ENCODE measurements around the gene BCL2.
"Not testable (repeated sequence)": the region's sequence is repeated elsewhere in the genome, so short reads cannot be mapped to it uniquely, and the experiment has no call there.

Gene BCL2

GRCh38 chr18:63208676-63209075 is 110.9 kb downstream of the BCL2 start:
- TF ChIP-seq CTCF (IDR thresholded peaks at IDR 0.05; ENCODE audit: borderline replicate concordance, insufficient read depth, low read depth, low read length), result no peak
- H3K4me3 ChIP-seq (ENCODE audit: low read depth, low read length), result peak overlapping the region; percentile 15

GRCh38 chr18:63207835-63208234 is 111.7 kb downstream of the BCL2 start:
- no peak overlapping the region for H3K4me3 ChIP-seq (ENCODE audit: low read depth, low read length)
- TF ChIP-seq CTCF (IDR thresholded peaks at IDR 0.05; ENCODE audit: borderline replicate concordance, insufficient read depth, low read depth, low read length), result no peak

GRCh38 chr18:63207143-63207790 is 112.3 kb downstream of the BCL2 start:
- peak overlapping the region; percentile 21 for H3K4me3 ChIP-seq (ENCODE audit: low read depth, low read length)

GRCh38 chr18:63206433-63207142 is 113.0 kb downstream of the BCL2 start:
- no peak for TF ChIP-seq CTCF (IDR thresholded peaks at IDR 0.05; ENCODE audit: borderline replicate concordance, insufficient read depth, low read depth, low read length)
- no peak overlapping the region for H3K4me3 ChIP-seq (ENCODE audit: low read depth, low read length)

More at GRCh38 chr18:63207143-63207790, 112.3 kb downstream of the BCL2 start:
- no peak for TF ChIP-seq CTCF (IDR thresholded peaks at IDR 0.05; ENCODE audit: borderline replicate concordance, insufficient read depth, low read depth, low read length)

GRCh38 chr18:63205791-63206252 is 113.7 kb downstream of the BCL2 start:
- TF ChIP-seq CTCF (IDR thresholded peaks at IDR 0.05; ENCODE audit: borderline replicate concordance, insufficient read depth, low read depth, low read length), result no peak
- no peak overlapping the region for H3K4me3 ChIP-seq (ENCODE audit: low read depth, low read length)

- no peak for TF ChIP-seq CTCF (IDR thresholded peaks at IDR 0.05; ENCODE audit: borderline replicate concordance, insufficient read depth, low read depth, low read length)
- H3K4me3 ChIP-seq (ENCODE audit: low read depth, low read length), result no peak overlapping the region
Observed at GRCh38 chr18:63203497-63203896, 116.1 kb downstream of the BCL2 start.

GRCh38 chr18:63202828-63203227 is 116.7 kb downstream of the BCL2 start:
- TF ChIP-seq CTCF (IDR thresholded peaks at IDR 0.05; ENCODE audit: borderline replicate concordance, insufficient read depth, low read depth, low read length), result no peak
- H3K4me3 ChIP-seq (ENCODE audit: low read depth, low read length), result no peak overlapping the region

GRCh38 chr18:63201456-63201855 is 118.1 kb downstream of the BCL2 start:
- not testable (repeated sequence) for H3K4me3 ChIP-seq (ENCODE audit: low read depth, low read length)

Measured in GM12875 (cell line).